ENCODE results near the gene LMAN2.

Gene LMAN2

GRCh38 chr5:177304392-177305119, 46.9 kb downstream of the LMAN2 start:
- DNase-seq: no peak

GRCh38 chr5:177303925-177304391, 47.5 kb downstream of the LMAN2 start:
- DNase-seq: no peak

- peak; percentile 91 for DNase-seq
Measured at GRCh38 chr5:177303121-177303924, 48.1 kb downstream of the LMAN2 start, which contains the start of the genes PRELID1 and RAB24. Gene PRELID1, plus strand, starts transcription at chr5:177303799. Its CDS starts 187 bp downstream, at chr5:177303986. Gene RAB24, minus strand, starts transcription at chr5:177303719. Its CDS starts 431 bp downstream, at chr5:177303288.

- DNase-seq: no peak
Measured at GRCh38 chr5:177302354-177303110, 48.9 kb downstream of the LMAN2 start.

- no peak for DNase-seq
Measured at GRCh38 chr5:177301503-177302165, 49.8 kb downstream of the LMAN2 start.

- DNase-seq: no peak
Measured at GRCh38 chr5:177300951-177301350, 50.5 kb downstream of the LMAN2 start.

GRCh38 chr5:177300236-177300880, 51.1 kb downstream of the LMAN2 start:
- DNase-seq: peak; percentile 44

- no peak for DNase-seq
Measured at GRCh38 chr5:177299697-177300096, 51.8 kb downstream of the LMAN2 start.

GRCh38 chr5:177297922-177298321, 53.5 kb downstream of the LMAN2 start:
- no peak for DNase-seq

GRCh38 chr5:177296581-177296980, 54.9 kb downstream of the LMAN2 start:
- no peak for DNase-seq

GRCh38 chr5:177295924-177296323, 55.5 kb downstream of the LMAN2 start:
- DNase-seq: no peak

- DNase-seq: no peak
Measured at GRCh38 chr5:177294632-177295031, 56.8 kb downstream of the LMAN2 start.

- no peak for DNase-seq
Measured at GRCh38 chr5:177293819-177294581, 57.5 kb downstream of the LMAN2 start.

- no peak for DNase-seq
Measured at GRCh38 chr5:177291735-177292134, 59.7 kb downstream of the LMAN2 start.

GRCh38 chr5:177290816-177291596, 60.5 kb downstream of the LMAN2 start:
- DNase-seq: no peak

GRCh38 chr5:177288191-177288590, 63.3 kb downstream of the LMAN2 start:
- no peak for DNase-seq

Measured in stimulated activated CD4-positive, alpha-beta T cell treated with anti-CD3 and anti-CD28 coated beads, Interleukin-4, amount 100 ng/mL, for 24 hours (primary cell).